Posterior cingulate gyrus (tissue), 11 donors: Measurements from ENCODE around the gene INVS.
"Not testable (repeated sequence)": the region's sequence is repeated elsewhere in the genome, so short reads cannot be mapped to it uniquely, and the experiment has no call there.

ENCODE experiments used
- DNase-seq, 10 donors: peaks; one replicate each; pipeline versions ENCODE4 v3.0.0 to v3.0.0-alpha.2; 2020 to 2021; ENCODE audit warnings: mixed read lengths in 3 of 10
- intact Hi-C: fragments of 100-400 bp; cut with DNase I; formaldehyde crosslinking; loops from one replicate; pipeline ENCODE4 v1.15.1; 2023

INVS gene

GRCh38 chr9:100306283-100306682 lies 207.2 kb downstream of the INVS start:
- intact Hi-C loops, result no loop called here
- no peak for DNase-seq

GRCh38 chr9:100307080-100307479 lies 208.0 kb downstream of the INVS start:
- intact Hi-C loops, result no loop called here
- DNase-seq, result no peak

GRCh38 chr9:100308965-100309564 lies 210.0 kb downstream of the INVS start:
- no peak for DNase-seq
- intact Hi-C loops, result no loop called here

- DNase-seq, result no peak
- intact Hi-C loops, result no loop called here
Measured at GRCh38 chr9:100309992-100310391, 210.9 kb downstream of the INVS start.

- intact Hi-C loops, result no loop called here
- no peak for DNase-seq
Measured at GRCh38 chr9:100315561-100315960, 216.5 kb downstream of the INVS start.

GRCh38 chr9:100317706-100318105 lies 218.7 kb downstream of the INVS start:
- no peak for DNase-seq
- intact Hi-C loops, result no loop called here

- DNase-seq, result peak in 2 of 10 donors; percentile 17 to 35
- intact Hi-C loops, result loop anchor here (2.0 to 5.0 kb wide), 4 partner anchors 296 to 1141 kb away; no protein-coding TSS in a partner anchor
Measured at GRCh38 chr9:100322954-100323536, 224.0 kb downstream of the INVS start.

GRCh38 chr9:100324594-100325200 lies 225.7 kb downstream of the INVS start:
- intact Hi-C loops, result loop anchor here (5.0 kb wide), 3 partner anchors 297 to 1142 kb away; no protein-coding TSS in a partner anchor
- DNase-seq, result no peak

GRCh38 chr9:100338736-100339135 lies 239.7 kb downstream of the INVS start:
- intact Hi-C loops, DNase-seq: not testable (repeated sequence)

GRCh38 chr9:100340224-100340623 lies 241.2 kb downstream of the INVS start:
- DNase-seq, result no peak
- intact Hi-C loops, result no loop called here

- intact Hi-C loops, result no loop called here
- no peak for DNase-seq
Measured at GRCh38 chr9:100341889-100342288, 242.8 kb downstream of the INVS start.

GRCh38 chr9:100346836-100347235 lies 247.8 kb downstream of the INVS start:
- DNase-seq, result no peak
- intact Hi-C loops, result no loop called here

GRCh38 chr9:100350188-100350587 lies 251.1 kb downstream of the INVS start:
- intact Hi-C loops, result loop anchor here (5.0 kb wide), 1 partner anchor 62 kb away; no protein-coding TSS in a partner anchor
- DNase-seq, result no peak
